Limb (tissue), 2 donors: ENCODE results near the gene BARHL1.
A peak's percentile ranks its signal among the peaks of the same experiment; 100 is the strongest.
"Not testable (repeated sequence)": the region's sequence is repeated elsewhere in the genome, so short reads cannot be mapped to it uniquely, and the experiment has no call there.

Experiments used
- DNase-seq, 2 donors: peaks; one replicate each; pipeline ENCODE4 v3.0.0-alpha.2; 2016; ENCODE audit errors: extremely low spot score in 2 of 2

BARHL1 gene

DNA sequence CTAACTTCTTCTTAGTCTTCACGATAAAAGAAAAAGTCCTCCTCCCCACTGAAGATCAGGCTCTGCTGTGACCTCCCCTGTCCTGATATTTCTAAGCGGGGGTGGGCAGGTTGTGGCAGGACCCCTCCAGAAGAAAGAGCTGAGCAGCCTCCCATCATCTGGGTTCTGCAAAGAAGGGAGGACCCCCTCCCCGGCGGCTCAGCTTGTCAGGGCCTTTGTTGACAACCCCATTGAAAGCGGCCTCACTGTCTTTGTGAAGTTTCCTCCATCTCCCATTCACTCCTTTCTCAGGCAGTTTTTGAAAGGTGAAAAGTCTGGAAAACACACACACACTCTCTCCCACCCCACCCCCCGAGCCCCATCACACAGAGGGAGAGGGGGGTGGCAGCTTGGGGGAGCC lies 26.2 kb upstream of the BARHL1 start:
- no peak for DNase-seq

- DNase-seq = no peak
Measured at GRCh38 chr9:132556714-132557113, 25.7 kb upstream of the BARHL1 start.

DNA sequence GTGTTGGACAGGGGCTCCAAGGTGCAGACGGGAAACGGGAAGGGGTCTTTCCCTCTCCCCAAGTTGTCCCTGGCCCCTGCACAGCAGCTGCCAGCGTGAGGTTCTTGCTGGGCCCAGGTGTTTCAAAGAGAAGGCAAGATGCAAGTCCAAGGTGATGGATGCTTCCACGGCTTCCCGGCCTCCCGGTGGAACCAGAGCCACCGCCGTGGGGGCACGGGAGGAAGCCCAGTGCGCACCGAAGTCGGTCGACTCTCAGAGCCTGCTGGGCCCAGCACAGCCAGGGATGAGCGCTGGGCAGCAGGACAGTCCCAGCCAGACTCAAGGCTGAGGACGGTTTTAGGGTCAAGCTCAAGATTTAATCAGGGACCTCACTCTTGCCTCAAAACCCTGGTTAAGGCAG lies 25.2 kb upstream of the BARHL1 start:
- DNase-seq = no peak

DNA sequence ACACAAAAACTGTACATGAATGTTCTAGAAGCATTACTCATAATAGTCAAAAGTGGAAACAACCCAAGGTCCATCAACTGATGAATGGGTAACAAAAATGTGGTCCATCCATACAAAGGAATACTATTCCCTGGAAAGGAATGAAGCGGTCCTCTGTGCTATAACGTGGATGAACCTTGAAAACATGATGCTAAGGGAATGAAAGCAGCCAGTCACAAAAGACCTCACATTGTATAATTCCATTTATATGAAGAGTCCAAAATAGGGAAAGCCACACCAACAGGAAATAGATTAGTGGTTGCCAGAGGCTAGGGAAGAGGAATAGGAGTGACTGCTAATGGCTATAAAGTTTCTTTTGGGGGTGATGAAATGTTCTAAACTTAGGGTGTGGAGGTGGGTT lies 22.7 kb upstream of the BARHL1 start:
- no peak for DNase-seq

DNA sequence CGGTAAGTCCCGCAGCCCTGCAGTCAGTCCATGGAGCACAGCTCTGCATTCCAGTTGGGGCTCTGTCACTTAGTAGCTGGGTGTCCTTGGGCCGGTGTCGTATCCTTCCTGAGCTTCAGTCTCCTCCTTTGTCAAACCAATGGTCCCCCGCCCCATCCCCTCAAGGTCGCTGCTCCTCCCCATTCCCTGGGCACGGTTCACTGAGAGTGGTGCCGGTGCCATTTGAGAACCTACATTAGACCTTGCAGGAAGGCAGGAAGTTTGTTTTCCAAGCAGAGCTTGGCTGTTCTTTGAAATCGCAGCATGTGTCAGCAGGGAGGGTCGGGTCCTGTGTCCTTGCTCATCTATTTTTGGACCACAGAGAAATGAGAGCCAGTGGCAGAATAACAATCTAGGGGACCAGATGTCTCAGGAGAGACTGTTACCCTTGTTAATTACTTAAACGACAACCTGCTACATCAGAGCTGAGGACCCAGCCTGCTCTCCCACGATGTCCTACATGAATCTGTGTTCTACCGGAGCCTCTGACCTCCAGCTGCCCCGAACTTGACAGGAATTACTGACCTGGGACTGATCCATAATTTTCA lies 21.7 kb upstream of the BARHL1 start:
- no peak for DNase-seq

DNA sequence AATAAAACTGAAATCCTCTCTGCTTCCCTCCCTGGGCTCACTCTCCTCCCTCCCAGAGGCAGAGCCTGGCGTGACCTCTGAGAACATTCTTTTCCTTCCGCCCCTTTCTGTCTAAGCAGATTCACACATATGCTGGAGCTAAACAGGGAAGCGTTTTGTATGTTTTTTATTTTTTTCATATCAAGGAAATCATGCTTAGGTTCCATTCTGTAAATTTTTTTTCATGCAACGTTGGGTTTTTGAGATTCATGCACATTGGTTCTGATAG lies 20.2 kb upstream of the BARHL1 start:
- no peak for DNase-seq

DNA sequence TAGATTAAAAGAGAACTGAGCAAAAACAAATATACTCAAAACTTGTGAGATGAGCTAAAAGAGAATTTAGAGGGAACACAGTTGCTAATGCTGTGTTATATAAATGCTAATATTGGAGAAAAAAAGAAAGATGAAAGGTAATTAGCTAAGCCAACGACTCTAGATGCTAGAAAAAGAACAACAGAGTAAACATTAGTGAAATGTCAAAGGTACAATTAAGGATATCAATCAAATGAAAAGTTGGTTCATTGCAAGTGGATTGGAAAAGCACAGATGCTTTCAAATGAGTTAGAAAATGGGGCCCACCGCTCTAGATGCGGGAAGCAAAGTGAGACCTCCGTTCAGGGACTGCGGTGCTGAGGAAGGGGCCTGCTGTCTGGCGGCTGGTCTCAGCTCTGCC lies 17.9 kb upstream of the BARHL1 start:
- DNase-seq = no peak

GRCh38 chr9:132568787-132569186 lies 13.6 kb upstream of the BARHL1 start:
- not testable (repeated sequence) for DNase-seq

DNA sequence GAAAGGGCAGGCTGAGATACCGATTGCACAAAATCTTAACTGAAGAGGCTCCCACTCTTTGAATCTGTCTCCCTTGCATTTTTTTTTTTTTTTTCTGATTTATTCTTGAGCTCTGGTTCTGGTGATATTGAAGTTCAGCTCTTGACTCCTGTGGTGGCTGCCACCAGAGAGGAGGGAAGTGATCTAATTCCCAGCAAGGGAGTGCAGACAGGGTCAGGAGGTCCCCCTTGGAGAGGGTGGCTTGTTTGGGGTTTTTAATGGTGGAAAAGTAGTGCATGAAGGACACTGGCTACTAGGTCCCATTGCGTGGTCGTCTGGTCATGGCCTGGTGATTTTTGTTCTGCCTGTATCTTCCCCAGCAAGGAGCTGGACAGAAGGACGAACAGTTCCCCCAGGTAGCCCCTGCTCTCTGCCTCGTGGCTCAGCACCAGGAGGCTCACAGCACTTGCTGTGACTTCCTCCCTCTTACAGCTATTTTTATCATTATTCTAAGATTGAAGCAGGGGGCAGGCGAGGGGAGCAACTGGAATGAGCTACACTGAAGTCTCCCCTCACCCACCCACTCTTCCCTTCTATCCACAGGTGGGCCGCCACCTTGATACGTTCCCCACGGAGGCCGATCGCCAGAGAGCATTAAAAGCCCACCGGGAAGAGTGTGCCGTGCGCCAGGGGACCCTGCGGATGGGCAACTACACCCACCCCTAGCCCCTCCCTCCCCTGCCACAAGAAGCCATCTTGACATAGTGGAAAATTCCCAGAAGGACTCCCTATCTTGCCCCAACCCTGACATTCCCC lies 10.4 kb upstream of the BARHL1 start:
- DNase-seq = no peak

DNA sequence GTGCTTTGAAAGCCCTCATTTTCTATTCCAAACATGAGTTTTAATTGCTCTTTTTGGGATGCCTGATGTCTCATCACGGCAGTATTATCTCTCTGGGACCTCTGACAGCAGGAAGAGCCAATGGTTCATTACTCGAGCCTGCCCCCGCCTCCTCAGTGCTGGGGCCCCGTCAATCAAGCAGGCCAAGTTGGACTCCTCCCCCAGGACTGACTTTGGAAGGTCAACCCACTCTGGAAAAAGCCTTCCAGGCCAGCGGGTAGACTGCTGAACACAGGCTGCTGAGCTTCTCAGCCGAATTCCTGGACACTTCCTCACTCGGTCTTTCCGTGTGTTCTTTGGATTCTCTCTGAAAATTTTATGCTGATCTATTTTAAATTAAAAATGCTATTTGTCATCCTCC lies 9.5 kb upstream of the BARHL1 start:
- DNase-seq = no peak

GRCh38 chr9:132575005-132575609 lies 7.3 kb upstream of the BARHL1 start:
- DNase-seq = peak; percentile 59 to 89

DNA sequence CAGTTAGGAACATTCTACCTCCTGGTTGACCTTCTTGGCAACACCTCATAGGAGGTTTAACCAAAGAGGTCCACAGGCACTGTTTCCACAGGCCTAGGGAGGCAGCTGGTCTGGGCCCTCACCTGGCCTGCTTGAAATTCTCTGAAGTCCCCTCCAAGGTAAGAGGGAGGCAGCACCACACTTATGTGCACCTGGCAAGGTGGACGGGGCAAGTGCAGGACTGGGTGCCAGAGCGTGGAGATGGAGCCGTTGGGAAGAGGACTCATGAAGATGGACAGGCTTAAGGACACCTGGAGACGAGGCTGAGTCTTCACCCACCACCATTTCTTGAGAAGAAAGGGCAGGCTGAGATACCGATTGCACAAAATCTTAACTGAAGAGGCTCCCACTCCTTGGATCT lies 6.6 kb upstream of the BARHL1 start:
- DNase-seq = no peak

DNA sequence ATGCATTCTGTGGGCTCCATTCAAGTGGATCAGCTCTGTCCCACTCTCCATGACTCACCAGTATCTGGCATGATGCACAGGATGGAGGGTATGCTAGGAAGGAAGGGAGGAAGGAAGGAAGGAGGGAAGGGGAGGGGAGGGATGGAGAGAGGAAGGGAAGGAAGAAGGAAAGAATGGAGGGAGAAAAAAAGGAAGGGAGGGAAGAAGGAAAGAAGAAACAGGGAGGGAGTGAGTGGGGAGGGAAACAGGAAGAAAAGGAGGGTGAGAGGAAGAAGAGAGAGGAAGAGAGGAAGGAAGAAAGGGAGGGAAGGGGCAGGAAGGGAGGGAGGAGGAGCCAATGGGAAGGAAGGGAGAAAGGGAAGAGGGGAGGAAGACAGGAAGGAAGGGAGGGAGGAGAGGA lies 5.3 kb upstream of the BARHL1 start:
- no peak for DNase-seq

- DNase-seq = no peak
Measured at GRCh38 chr9:132578367-132578932, 4.0 kb upstream of the BARHL1 start.

GRCh38 chr9:132579427-132579798 lies 3.0 kb upstream of the BARHL1 start:
- DNase-seq = no peak

GRCh38 chr9:132582786-132583583 lies 579 bp downstream of the BARHL1 start:
- no peak for DNase-seq

DNA sequence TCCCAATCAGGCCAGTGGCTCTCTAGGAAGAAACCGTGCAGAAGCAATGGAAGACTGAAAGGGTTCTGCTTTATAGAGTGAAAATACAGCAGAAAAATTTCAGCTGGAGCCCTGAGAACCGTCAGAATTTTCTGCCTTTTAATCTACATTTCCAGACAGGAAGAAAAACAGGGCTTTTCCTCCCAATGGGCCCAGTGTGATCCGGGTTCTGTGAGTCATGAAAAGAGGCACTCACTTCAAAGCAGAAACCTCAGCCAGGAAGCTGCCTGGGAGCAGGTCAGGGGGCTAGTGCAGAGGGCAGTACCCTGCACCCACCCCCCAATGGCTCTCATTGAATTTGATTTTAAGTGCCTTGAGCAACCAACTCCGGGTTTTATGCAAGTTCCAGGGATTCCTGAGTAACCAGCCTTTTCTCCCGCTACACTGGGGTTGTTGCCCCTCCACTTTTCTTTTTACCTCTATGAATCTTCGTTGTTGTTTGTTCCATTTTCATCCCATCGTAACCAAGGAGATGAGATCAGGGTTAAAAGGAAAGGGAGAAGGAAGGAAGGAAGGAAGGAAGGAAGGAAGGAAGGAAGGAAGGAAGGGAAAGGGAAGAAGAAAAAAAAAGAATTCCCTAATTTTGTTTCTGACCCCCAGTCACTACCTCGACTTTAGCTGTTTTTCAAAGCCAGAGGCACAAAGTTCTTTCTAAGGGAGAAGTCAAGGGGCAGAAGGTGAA lies 1.3 kb downstream of the BARHL1 start:
- DNase-seq = no peak

- no peak for DNase-seq
Measured at GRCh38 chr9:132584601-132585560, 2.5 kb downstream of the BARHL1 start.

DNA sequence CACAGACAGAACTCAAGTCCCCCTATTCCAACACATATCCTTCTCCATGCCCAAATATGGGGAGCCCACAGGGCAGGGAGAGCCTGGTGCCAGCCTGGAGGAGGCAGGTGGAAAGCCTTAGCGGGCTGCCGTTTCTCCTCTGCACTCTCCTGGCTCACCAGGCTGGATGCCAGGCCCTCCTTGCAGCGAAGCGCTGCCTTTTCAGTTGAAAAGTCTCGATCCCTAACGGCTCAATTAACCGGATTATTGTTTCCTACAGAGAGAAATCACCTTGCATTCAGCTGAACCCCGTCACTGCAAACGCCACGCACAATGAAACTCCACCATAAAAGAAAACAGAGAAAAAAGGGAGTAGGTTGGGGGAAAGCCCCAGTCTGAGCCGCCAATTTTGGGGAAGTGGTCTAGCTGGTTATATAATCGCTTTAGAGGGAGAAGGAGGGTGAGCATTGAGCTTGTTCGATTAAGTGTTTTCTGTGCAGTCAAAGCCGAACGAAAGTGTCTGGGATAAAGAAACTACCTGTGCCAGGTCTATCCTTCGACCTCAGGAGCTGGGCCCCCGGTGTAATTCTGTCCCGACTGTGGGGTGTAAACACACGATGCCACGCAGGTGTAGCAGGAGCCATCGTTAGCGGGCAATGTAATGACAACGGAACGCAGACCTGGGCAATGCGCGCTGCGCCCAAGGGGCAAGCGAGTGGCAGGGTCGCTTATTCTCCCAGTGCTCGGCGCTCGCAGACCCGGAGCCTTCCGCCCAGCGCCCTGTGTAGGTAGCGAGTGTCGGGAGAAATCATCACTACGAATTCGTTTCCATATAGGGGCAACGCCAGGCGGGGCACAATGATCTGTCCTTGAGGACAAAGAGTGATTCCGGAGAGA lies 3.8 kb downstream of the BARHL1 start:
- DNase-seq = peak in 1 of 2 donors; percentile 45
